Stimulated activated CD4-positive, alpha-beta T cell treated with anti-CD3 and anti-CD28 coated beads, TNF-alpha, amount 100 ng/mL, for 4 hours (primary cell): ENCODE measurements around the gene CACNB4.
A peak's percentile ranks its signal among the peaks of the same experiment; 100 is the strongest.
"Not testable (repeated sequence)": the region's sequence is repeated elsewhere in the genome, so short reads cannot be mapped to it uniquely, and the experiment has no call there.

Source experiments
- DNase-seq, 3 experiments: peaks; one replicate each; pipeline ENCODE4 v3.0.0-alpha.2; 2020; ENCODE audit warnings: low read depth in 3 of 3

Gene CACNB4

DNA sequence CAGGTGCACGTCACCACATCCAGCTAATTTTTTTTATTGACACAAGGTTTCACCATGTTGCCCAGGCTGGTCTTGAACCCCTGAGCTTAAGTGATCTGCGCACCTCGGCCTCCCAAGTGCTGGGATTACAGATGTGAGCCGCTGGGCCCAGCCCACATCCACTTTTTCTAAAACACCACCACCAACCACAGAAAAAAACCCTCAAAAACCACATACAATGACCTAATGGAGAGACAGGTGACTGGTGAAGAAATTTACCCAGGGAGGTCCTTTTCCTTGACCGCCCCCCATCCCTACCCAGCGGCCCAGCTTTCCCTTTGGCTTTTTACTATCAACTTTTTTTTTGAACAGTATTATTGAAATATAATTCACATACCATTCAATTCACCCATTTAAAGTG, 47.9 kb downstream of the CACNB4 start:
- no peak for DNase-seq

DNA sequence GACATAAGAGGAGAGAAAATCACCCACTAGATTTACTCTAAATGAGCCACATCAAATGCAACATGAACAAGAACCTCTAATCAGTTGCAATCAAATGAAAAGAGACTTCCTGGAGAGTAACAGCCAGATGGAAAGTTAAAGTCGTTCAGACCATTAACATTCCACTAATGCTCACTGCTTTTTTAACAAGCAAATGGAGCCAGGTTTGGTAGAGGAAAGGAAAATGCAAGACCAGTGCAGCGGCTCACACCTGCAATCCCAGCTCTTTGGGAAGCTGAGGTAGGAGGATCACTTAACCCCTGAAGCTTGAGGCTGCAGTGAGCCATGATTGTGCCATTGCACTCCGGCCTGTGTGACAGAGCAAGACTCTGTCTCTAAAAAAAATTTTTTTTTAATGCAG, 48.5 kb downstream of the CACNB4 start:
- DNase-seq = no peak

GRCh38 chr2:152049541-152049940, 49.3 kb downstream of the CACNB4 start:
- no peak for DNase-seq

DNA sequence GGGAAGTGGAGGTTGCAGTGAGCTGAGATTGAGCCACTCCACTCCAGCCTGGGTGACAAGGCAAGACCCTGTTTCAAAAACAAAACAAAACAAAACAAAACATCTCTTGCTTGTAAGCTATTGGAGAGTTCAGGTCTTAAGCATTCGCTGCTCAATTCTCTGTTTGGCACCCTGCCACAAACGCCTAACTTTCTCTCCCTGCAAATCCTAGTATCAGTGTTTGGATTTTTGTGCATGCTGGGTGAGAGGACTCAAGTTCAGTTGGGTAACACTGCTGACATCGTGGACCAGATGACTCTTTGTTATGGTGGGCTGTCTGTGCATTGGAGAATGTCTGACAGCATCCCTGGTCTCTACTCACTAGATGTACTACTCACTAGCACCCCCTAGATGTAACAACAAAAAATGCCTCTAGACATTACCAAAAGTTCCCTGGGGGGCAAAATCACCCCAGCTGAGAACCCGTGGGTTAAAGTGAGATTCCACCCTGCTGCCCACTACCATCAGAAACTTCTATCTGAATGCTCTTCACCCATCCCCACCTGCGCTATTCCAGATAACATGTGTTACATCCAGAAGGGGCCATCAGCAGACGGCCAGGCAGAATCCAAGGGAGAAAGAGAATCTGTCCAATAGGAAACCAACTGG, 50.9 kb downstream of the CACNB4 start:
- no peak for DNase-seq

DNA sequence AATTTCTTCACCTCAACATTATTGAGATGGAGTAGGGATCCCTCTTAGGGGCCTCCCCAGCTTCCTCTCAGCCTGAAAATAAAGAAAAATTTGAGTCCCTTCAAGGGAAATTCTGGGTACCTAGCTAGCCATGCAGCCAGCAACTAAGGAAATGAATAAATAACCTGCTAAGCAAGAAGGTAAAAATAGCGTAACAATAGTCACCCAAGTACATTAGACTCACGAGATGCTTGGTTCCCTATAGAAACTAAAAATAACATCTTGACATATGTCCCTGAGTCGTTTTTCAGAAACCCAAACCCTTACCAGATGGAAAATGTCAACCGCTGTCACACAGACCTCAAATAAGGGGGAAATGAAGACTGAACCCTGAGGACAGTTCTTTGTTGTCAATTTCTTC, 51.9 kb downstream of the CACNB4 start:
- no peak for DNase-seq

GRCh38 chr2:152042636-152043615, 55.9 kb downstream of the CACNB4 start:
- no peak for DNase-seq

GRCh38 chr2:152038441-152038958, 60.3 kb downstream of the CACNB4 start:
- DNase-seq = no peak

GRCh38 chr2:152037743-152038435, 61.0 kb downstream of the CACNB4 start:
- DNase-seq = no peak

GRCh38 chr2:152036611-152037469, 62.0 kb downstream of the CACNB4 start:
- peak; percentile 6 to 12 (median 7) for DNase-seq

GRCh38 chr2:152034257-152034801, 64.5 kb downstream of the CACNB4 start:
- DNase-seq = no peak

DNA sequence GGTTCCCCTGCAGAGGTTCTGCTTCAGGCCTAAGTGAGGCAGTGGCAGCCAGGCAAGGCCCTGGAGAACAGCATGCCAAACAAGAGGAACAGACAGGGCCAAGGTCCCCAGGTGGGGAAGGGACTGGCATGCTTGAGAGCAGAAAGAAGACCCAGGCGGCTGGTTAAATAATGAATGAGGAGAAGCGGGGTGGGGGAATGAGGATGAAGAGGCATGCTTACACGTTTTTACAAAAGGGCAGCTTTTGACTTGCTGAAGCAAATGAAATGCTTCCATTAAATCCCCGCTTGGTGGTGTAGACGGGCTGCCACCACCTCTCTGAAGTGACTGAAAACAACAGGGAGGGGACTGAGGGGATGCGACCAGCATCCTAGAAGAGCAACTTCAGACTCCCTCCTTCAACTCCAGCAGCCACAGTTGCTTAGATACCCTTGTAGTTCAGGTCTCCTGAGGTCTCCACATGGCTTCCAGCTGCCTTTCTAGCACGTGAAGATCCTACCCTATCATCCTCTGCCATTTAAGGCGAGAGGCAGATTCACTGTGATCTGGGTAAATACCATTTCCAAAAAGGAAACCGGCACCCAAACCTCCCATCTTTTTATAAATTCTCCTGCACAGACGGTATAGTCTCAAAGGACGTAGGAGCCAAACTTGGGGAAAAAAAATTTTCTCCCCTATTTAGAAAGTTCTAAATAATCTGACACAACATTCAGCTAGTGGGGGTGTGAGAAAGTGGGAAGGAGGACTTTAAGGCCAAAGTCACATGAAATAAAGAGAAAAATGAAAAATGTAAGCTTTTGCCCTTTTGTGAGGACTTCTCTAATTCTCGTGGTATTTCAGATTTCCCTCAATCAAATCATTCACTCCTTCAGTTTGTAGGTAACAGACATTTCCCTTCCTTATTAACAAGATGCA, 65.6 kb downstream of the CACNB4 start:
- no peak for DNase-seq

- no peak for DNase-seq
Observed at GRCh38 chr2:152031747-152032306, 67.0 kb downstream of the CACNB4 start.

DNA sequence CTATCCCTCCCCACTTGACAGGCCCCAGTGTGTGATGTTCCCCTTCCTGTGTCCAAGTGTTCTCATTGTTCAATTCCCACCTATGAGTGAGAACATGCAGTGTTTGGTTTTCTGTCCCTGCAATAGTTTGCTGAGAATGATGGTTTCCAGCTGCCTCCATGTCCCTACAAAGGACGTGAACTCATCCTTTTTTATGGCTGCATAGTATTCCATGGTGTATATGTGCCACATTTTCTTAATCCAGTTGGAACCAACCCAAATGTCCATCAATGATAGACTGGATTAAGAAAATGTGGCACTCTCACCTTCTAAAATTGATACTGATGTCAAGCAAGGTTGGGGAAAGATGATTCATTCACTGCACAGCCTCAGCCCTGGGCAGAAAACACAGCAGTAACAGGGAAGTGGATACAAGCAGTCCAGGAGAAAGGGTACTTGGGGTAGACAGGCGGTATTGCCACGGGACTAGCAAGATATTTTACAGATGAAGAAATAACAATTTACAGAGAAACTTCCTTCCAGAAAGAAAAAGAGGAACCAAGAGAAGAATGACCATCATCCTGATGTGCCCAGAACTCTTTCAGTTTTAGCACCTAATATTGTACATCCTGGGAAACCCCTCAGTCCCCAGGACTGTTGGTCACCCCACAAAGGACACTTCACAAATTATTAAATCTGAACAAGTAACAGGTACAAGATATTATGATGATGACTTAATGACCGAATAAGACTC, 68.1 kb downstream of the CACNB4 start:
- not testable (repeated sequence) for DNase-seq

DNA sequence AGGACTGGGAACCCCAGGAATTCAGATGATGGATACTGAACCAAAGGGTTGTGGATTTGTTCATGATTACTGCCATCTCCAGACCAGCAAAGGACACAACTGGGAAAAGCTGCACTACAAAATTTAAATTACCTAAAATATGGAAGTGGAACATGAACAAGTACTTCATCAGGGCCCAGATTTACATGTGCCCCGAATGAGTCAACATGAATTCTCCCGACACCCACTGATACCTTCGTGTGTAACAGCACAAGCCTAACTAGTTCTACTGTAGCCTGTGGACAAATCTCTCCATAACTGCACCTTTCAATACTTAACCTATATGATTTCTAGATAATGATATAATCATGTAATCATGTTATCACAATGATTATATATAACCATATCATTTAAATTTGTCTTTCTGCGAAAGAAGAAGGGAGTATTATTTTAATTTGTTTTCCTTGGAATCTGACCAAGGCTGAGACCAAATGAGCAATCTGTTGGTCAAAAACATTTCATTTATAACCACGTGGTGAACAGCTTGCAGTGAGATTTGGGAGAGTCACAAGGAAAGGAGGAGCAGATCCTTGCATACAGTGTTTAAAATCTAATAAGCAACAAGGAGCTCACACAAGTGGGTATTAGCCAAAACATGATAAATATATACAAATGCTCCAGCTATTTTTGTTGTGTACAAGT, 70.5 kb downstream of the CACNB4 start:
- DNase-seq = no peak

DNA sequence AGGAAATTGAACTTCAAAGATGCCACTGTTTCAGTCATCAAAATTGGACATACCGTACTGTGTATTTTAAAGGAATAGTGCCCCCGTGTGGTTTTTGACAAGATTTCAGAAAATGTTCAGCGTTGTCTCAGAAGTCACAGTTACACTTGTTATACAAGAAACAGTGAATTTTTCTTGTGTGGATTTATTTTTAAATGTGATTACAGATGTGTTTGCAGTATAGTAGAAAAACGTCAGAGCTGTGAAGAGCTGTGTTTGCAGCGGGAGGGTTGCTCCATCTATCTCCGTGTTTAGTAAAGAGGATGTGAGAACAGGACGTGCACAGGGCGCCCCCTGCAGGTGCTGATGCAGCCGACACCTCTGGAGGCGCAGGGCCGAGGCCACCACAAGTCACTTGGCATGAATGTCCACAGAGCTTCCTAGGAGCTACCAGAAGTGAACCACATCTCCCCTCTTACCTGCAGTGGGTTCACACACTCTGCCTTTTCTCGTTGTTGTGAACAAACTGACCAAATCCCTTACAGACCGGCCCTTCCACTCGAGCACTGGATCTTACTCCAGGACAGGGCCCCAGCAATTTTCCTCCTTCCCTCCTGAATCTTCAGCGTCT, 73.1 kb downstream of the CACNB4 start:
- DNase-seq = peak; percentile 49 to 62 (median 53)

DNA sequence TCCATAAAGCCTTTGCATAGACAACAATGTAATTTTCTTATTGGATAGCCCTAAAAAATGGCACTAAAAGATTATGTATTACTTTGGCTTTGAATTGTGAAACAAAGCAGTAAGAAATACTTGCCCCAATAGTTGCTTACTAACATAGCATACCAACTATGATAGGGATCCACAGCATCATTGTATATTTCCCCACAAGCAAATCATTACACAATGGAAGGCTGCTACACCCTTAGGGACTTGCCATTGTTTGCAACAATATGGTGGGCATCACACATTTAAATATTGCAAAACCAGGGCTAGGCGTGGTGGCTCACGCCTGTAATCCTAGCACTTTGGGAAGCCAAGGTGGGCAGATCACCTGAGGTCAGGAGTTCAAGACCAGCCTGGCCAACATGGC, 74.4 kb downstream of the CACNB4 start:
- no peak for DNase-seq

- no peak for DNase-seq
Observed at GRCh38 chr2:152022090-152022489, 76.8 kb downstream of the CACNB4 start.

DNA sequence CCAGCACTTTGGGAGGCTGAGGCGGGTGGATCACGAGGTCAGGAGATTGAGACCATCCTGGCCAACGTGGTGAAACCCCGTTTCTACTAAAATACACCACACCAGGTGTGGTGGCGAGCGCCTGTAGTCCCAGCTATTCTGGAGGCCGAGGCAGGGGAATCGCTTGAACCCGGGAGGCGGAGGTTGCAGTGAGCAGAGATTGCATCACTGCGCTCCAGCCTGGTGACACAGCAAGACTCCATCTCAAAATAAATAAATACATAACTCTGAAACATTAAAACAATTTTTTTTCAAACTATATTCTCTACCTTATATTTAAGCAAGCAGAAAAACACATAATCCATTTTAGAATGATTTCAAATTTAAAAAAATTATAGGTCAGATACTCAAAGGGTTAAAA, 77.8 kb downstream of the CACNB4 start:
- DNase-seq = not testable (repeated sequence)
